KOPT-K1 (cell line): ENCODE results near the gene HAND1.

Source experiments
- H3K27ac ChIP-seq: fragments of 200-600 bp; sonication (generic); 2 replicates; pipeline ENCODE4 v1.5.1; 2016; ENCODE audit warnings: antibody characterized with exemption, mild to moderate bottlenecking, low read depth, low read length; ENCODE audit not compliant: poor library complexity, severe bottlenecking
- H3K36me3 ChIP-seq: fragments of 200-600 bp; sonication (generic); 2 replicates; pipeline ENCODE4 v1.5.1; 2017; ENCODE audit warnings: antibody characterized with exemption, mild to moderate bottlenecking, low read length, moderate library complexity; ENCODE audit not compliant: insufficient read depth
- H3K9me3 ChIP-seq: fragments of 200-600 bp; sonication (generic); 2 replicates; pipeline ENCODE4 v1.5.1; 2017; ENCODE audit warnings: antibody characterized with exemption, low read length, mild to moderate bottlenecking; ENCODE audit not compliant: insufficient read depth, poor library complexity, severe bottlenecking

Gene HAND1

GRCh38 chr5:154514331-154514730 lies 36.3 kb upstream of the HAND1 start:
- no peak overlapping the region for H3K27ac ChIP-seq

GRCh38 chr5:154513669-154514084 lies 35.6 kb upstream of the HAND1 start:
- no peak overlapping the region for H3K27ac ChIP-seq
- H3K9me3 ChIP-seq, result no peaks in the 10 kb centered on the region
- H3K36me3 ChIP-seq, result no peaks in the 10 kb centered on the region

More at GRCh38 chr5:154514331-154514730, 36.3 kb upstream of the HAND1 start:
- Histone ChIP-seq H3K36me3 (no peaks in the 10 kb centered on the region), H3K9me3 (no peaks in the 10 kb centered on the region)

- Histone ChIP-seq H3K9me3 (no peaks in the 10 kb centered on the region), H3K36me3 (no peaks in the 10 kb centered on the region), H3K27ac (no peak overlapping the region)
Observed at GRCh38 chr5:154511984-154512383, 34.0 kb upstream of the HAND1 start.

- Histone ChIP-seq H3K27ac (no peak overlapping the region), H3K9me3 (no peaks in the 10 kb centered on the region), H3K36me3 (no peaks in the 10 kb centered on the region)
Observed at GRCh38 chr5:154509784-154510555, 31.9 kb upstream of the HAND1 start.

GRCh38 chr5:154508114-154508513 lies 30.1 kb upstream of the HAND1 start:
- H3K27ac ChIP-seq, result no peak overlapping the region
- no peaks in the 10 kb centered on the region for H3K9me3 ChIP-seq
- H3K36me3 ChIP-seq, result no peaks in the 10 kb centered on the region

- Histone ChIP-seq H3K27ac (no peak overlapping the region), H3K9me3 (no peaks in the 10 kb centered on the region), H3K36me3 (no peaks in the 10 kb centered on the region)
Observed at GRCh38 chr5:154506716-154507080, 28.7 kb upstream of the HAND1 start.

- no peaks in the 10 kb centered on the region for H3K36me3 ChIP-seq
- H3K27ac ChIP-seq, result no peak overlapping the region
- no peaks in the 10 kb centered on the region for H3K9me3 ChIP-seq
Observed at GRCh38 chr5:154506049-154506715, 28.2 kb upstream of the HAND1 start.

GRCh38 chr5:154505567-154505966 lies 27.5 kb upstream of the HAND1 start:
- Histone ChIP-seq H3K9me3 (no peaks in the 10 kb centered on the region), H3K36me3 (no peaks in the 10 kb centered on the region), H3K27ac (no peak overlapping the region)

- Histone ChIP-seq H3K36me3 (no peaks in the 10 kb centered on the region), H3K9me3 (no peaks in the 10 kb centered on the region), H3K27ac (no peak overlapping the region)
Observed at GRCh38 chr5:154503698-154504039, 25.6 kb upstream of the HAND1 start.

GRCh38 chr5:154502180-154502579 lies 24.2 kb upstream of the HAND1 start:
- Histone ChIP-seq H3K9me3 (no peaks in the 10 kb centered on the region), H3K27ac (no peak overlapping the region), H3K36me3 (no peaks in the 10 kb centered on the region)

GRCh38 chr5:154501566-154501965 lies 23.5 kb upstream of the HAND1 start:
- Histone ChIP-seq H3K27ac (no peak overlapping the region), H3K36me3 (no peaks in the 10 kb centered on the region), H3K9me3 (no peaks in the 10 kb centered on the region)

- Histone ChIP-seq H3K27ac (no peak overlapping the region), H3K9me3 (no peaks in the 10 kb centered on the region), H3K36me3 (no peaks in the 10 kb centered on the region)
Observed at GRCh38 chr5:154498994-154499393, 21.0 kb upstream of the HAND1 start.

GRCh38 chr5:154498591-154498990 lies 20.6 kb upstream of the HAND1 start:
- Histone ChIP-seq H3K27ac (no peak overlapping the region), H3K36me3 (no peaks in the 10 kb centered on the region), H3K9me3 (no peaks in the 10 kb centered on the region)

GRCh38 chr5:154494036-154494435 lies 16.0 kb upstream of the HAND1 start:
- Histone ChIP-seq H3K9me3 (no peaks in the 10 kb centered on the region), H3K27ac (no peak overlapping the region), H3K36me3 (no peaks in the 10 kb centered on the region)

GRCh38 chr5:154493274-154493673 lies 15.2 kb upstream of the HAND1 start:
- H3K36me3 ChIP-seq, result no peaks in the 10 kb centered on the region

GRCh38 chr5:154491941-154492340 lies 13.9 kb upstream of the HAND1 start:
- Histone ChIP-seq H3K36me3 (no peaks in the 10 kb centered on the region), H3K9me3 (no peaks in the 10 kb centered on the region), H3K27ac (no peak overlapping the region)

More at GRCh38 chr5:154493274-154493673, 15.2 kb upstream of the HAND1 start:
- H3K27ac ChIP-seq, result no peak overlapping the region
- no peaks in the 10 kb centered on the region for H3K9me3 ChIP-seq
